Measurements from ENCODE around the gene GKN1. TPM values are rescaled to one million over a fixed set of nuclear protein-coding genes. Genes with fewer than 3 reads are reported as not detected.

The GKN1 gene
- total RNA-seq, 4 donors from 2014 or later = not detected

- no peak overlapping the region for H3K4me3 ChIP-seq (ENCODE audit: low read depth, poor library complexity, severe bottlenecking)
- TF ChIP-seq CTCF (IDR thresholded peaks at IDR 0.05) (no peak), POLR2A (IDR thresholded peaks at IDR 0.05) (no peak)
- intact Hi-C loops (cut with DNase I; ENCODE audit: low total_unique reads) = no loop called here
- no peak for DNase-seq (ENCODE audit: low spot score in 2 of 2)
Observed at GRCh38 chr2:68997401-68997800, 23.0 kb downstream of the GKN1 start.

- DNase-seq (ENCODE audit: low spot score in 2 of 2) = no peak
- intact Hi-C loops (cut with DNase I; ENCODE audit: low total_unique reads) = no loop called here
- H3K4me3 ChIP-seq (ENCODE audit: low read depth, poor library complexity, severe bottlenecking) = no peak overlapping the region
- TF ChIP-seq CTCF (IDR thresholded peaks at IDR 0.05) (no peak), POLR2A (IDR thresholded peaks at IDR 0.05) (no peak)
Observed at GRCh38 chr2:69001879-69002278, 27.4 kb downstream of the GKN1 start.

- H3K4me3 ChIP-seq (ENCODE audit: low read depth, poor library complexity, severe bottlenecking) = no peak overlapping the region
- DNase-seq (ENCODE audit: low spot score in 2 of 2) = no peak
- no peak for TF ChIP-seq POLR2A (IDR thresholded peaks at IDR 0.05)
- TF ChIP-seq CTCF (IDR thresholded peaks at IDR 0.05) = no peak
- WGBS, 2 donors = 93 to 97% methylated on average over 2 of the region's 2 CpGs
- intact Hi-C loops (cut with DNase I; ENCODE audit: low total_unique reads) = no loop called here
Observed at GRCh38 chr2:69003731-69004130, 29.3 kb downstream of the GKN1 start.

GRCh38 chr2:69007169-69007568, 32.7 kb downstream of the GKN1 start:
- TF ChIP-seq POLR2A (IDR thresholded peaks at IDR 0.05) (no peak), CTCF (IDR thresholded peaks at IDR 0.05) (no peak)
- intact Hi-C loops (cut with DNase I; ENCODE audit: low total_unique reads) = no loop called here
- no peak overlapping the region for H3K4me3 ChIP-seq (ENCODE audit: low read depth, poor library complexity, severe bottlenecking)
- no peak for DNase-seq (ENCODE audit: low spot score in 2 of 2)

GRCh38 chr2:69007603-69008002, 33.2 kb downstream of the GKN1 start:
- TF ChIP-seq POLR2A (IDR thresholded peaks at IDR 0.05) (no peak), CTCF (IDR thresholded peaks at IDR 0.05) (no peak)
- intact Hi-C loops (cut with DNase I; ENCODE audit: low total_unique reads) = no loop called here
- no peak for DNase-seq (ENCODE audit: low spot score in 2 of 2)

GRCh38 chr2:69010437-69011194, 36.2 kb downstream of the GKN1 start:
- H3K4me3 ChIP-seq (ENCODE audit: low read depth, poor library complexity, severe bottlenecking) = no peak overlapping the region
- intact Hi-C loops (cut with DNase I; ENCODE audit: low total_unique reads) = loop anchor here (5.0 kb wide), 1 partner anchor 297 kb away; no protein-coding TSS in a partner anchor
- TF ChIP-seq CTCF (IDR thresholded peaks at IDR 0.05) = no peak
- no peak for TF ChIP-seq POLR2A (IDR thresholded peaks at IDR 0.05)
- 55 to 66% methylated on average over 8 of the region's 8 CpGs for WGBS, 2 donors
- DNase-seq (ENCODE audit: low spot score in 2 of 2) = no peak

More at GRCh38 chr2:69007603-69008002, 33.2 kb downstream of the GKN1 start:
- no peak overlapping the region for H3K4me3 ChIP-seq (ENCODE audit: low read depth, poor library complexity, severe bottlenecking)
